Measurements from ENCODE around the gene WIPI1. TPM values are rescaled to one million over a fixed set of nuclear protein-coding genes. Genes with fewer than 3 reads are reported as not detected.

The WIPI1 gene
- total and polyA plus RNA-seq, 2 of the 13 experiments (the other 11 are each of a cell fraction or from before 2014, with no cell fraction given) = 29.4 to 141 TPM

DNA sequence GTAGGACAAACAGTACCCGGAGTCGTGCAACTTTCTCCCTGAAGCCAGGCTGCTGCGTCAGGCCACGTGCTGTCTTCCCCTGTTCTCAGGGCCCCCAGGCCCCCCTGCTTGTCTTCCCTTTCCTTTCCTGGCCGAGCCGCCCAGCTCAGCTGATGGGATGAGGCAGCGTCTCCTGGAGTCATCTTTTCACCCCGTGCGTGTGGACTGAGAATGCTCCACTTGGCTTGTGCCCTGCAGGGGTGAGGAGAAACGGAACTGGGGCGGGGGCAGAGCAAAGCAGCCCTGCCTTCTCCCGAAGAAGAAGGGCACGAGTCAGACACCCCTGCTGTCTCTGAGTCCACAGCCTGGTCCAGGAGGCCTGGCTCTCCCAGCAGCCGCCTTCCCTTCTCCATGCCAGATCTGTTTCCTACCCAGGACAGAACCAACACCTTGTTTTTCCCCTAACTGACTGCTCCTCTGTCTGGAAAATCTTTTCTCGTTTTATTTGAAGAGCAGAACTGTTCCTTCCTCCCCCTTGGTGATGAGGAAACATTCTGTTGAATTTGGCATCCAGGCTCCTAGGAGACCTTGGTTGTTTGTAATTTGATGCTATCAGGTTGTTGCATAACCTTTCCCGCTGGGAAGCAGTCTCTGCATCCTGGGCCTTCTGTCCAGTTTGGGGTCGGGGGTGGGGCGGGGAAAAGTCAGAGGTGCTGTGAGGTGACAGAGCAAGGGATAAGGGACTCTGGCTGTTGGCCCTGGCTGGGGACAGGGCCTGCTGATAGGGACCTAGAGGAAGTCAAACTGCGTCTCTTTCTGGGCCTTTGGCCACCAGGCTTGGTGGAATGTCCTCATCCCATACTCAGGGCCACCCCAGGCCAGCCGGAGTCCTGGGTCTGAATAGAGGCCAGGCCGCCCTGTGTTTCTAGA lies 78.8 kb downstream of the WIPI1 start (continued):
- TF ChIP-seq ZNF10 (CRISPR knock-in tag; IDR thresholded peaks at IDR 0.05; ENCODE audit: borderline replicate concordance, low read depth) (no peak), POLR2G (IDR thresholded peaks at IDR 0.05; ENCODE audit: low read depth, low read length) (peak; percentile 89), RBM22 (optimal IDR thresholded peaks at IDR 0.05; ENCODE audit: low read length) (no peak), ZNF781 (CRISPR knock-in tag; IDR thresholded peaks at IDR 0.05; ENCODE audit: borderline replicate concordance, not compliant biosample characterization) (peak; percentile 32), RFX5 (IDR thresholded peaks at IDR 0.05; ENCODE audit: low read depth, low read length) (no peak), ZNF550 (CRISPR knock-in tag; IDR thresholded peaks at IDR 0.05; ENCODE audit: borderline replicate concordance) (0 out of 2 replicates have a peak, but pooled peaks have one; percentile 35), ZNF674 (CRISPR knock-in tag; IDR thresholded peaks at IDR 0.05; ENCODE audit: low read depth) (no peak), GABPB1 (CRISPR knock-in tag; IDR thresholded peaks at IDR 0.05) (peak; percentile 64), NCOA5 (CRISPR knock-in tag; IDR thresholded peaks at IDR 0.05) (peak; percentile 58; the same call in 1 of the 2 replicates), ZNF614 (CRISPR knock-in tag; IDR thresholded peaks at IDR 0.05; ENCODE audit: borderline replicate concordance) (peak; percentile 72; the same call in 1 of the 2 replicates)
- TF ChIP-seq, protein P1, sequence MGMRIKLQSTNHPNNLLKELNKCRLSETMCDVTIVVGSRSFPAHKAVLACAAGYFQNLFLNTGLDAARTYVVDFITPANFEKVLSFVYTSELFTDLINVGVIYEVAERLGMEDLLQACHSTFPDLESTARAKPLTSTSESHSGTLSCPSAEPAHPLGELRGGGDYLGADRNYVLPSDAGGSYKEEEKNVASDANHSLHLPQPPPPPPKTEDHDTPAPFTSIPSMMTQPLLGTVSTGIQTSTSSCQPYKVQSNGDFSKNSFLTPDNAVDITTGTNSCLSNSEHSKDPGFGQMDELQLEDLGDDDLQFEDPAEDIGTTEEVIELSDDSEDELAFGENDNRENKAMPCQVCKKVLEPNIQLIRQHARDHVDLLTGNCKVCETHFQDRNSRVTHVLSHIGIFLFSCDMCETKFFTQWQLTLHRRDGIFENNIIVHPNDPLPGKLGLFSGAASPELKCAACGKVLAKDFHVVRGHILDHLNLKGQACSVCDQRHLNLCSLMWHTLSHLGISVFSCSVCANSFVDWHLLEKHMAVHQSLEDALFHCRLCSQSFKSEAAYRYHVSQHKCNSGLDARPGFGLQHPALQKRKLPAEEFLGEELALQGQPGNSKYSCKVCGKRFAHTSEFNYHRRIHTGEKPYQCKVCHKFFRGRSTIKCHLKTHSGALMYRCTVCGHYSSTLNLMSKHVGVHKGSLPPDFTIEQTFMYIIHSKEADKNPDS (CRISPR knock-in tag; IDR thresholded peaks at IDR 0.05) = no peak
- TF ChIP-seq, protein P2, sequence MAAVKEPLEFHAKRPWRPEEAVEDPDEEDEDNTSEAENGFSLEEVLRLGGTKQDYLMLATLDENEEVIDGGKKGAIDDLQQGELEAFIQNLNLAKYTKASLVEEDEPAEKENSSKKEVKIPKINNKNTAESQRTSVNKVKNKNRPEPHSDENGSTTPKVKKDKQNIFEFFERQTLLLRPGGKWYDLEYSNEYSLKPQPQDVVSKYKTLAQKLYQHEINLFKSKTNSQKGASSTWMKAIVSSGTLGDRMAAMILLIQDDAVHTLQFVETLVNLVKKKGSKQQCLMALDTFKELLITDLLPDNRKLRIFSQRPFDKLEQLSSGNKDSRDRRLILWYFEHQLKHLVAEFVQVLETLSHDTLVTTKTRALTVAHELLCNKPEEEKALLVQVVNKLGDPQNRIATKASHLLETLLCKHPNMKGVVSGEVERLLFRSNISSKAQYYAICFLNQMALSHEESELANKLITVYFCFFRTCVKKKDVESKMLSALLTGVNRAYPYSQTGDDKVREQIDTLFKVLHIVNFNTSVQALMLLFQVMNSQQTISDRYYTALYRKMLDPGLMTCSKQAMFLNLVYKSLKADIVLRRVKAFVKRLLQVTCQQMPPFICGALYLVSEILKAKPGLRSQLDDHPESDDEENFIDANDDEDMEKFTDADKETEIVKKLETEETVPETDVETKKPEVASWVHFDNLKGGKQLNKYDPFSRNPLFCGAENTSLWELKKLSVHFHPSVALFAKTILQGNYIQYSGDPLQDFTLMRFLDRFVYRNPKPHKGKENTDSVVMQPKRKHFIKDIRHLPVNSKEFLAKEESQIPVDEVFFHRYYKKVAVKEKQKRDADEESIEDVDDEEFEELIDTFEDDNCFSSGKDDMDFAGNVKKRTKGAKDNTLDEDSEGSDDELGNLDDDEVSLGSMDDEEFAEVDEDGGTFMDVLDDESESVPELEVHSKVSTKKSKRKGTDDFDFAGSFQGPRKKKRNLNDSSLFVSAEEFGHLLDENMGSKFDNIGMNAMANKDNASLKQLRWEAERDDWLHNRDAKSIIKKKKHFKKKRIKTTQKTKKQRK (IDR thresholded peaks at IDR 0.05; ENCODE audit: low read length) = no peak
- TF ChIP-seq, protein P3, sequence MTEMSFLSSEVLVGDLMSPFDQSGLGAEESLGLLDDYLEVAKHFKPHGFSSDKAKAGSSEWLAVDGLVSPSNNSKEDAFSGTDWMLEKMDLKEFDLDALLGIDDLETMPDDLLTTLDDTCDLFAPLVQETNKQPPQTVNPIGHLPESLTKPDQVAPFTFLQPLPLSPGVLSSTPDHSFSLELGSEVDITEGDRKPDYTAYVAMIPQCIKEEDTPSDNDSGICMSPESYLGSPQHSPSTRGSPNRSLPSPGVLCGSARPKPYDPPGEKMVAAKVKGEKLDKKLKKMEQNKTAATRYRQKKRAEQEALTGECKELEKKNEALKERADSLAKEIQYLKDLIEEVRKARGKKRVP (CRISPR knock-in tag; IDR thresholded peaks at IDR 0.05) = peak in 1 of 2 experiments; percentile 65; a peak in 1 of 4 replicates
- TF ChIP-seq, protein P4, sequence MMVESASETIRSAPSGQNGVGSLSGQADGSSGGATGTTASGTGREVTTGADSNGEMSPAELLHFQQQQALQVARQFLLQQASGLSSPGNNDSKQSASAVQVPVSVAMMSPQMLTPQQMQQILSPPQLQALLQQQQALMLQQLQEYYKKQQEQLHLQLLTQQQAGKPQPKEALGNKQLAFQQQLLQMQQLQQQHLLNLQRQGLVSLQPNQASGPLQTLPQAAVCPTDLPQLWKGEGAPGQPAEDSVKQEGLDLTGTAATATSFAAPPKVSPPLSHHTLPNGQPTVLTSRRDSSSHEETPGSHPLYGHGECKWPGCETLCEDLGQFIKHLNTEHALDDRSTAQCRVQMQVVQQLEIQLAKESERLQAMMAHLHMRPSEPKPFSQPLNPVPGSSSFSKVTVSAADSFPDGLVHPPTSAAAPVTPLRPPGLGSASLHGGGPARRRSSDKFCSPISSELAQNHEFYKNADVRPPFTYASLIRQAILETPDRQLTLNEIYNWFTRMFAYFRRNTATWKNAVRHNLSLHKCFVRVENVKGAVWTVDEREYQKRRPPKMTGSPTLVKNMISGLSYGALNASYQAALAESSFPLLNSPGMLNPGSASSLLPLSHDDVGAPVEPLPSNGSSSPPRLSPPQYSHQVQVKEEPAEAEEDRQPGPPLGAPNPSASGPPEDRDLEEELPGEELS (CRISPR knock-in tag; IDR thresholded peaks at IDR 0.05) = peak; percentile 92
- TF ChIP-seq, protein P5, sequence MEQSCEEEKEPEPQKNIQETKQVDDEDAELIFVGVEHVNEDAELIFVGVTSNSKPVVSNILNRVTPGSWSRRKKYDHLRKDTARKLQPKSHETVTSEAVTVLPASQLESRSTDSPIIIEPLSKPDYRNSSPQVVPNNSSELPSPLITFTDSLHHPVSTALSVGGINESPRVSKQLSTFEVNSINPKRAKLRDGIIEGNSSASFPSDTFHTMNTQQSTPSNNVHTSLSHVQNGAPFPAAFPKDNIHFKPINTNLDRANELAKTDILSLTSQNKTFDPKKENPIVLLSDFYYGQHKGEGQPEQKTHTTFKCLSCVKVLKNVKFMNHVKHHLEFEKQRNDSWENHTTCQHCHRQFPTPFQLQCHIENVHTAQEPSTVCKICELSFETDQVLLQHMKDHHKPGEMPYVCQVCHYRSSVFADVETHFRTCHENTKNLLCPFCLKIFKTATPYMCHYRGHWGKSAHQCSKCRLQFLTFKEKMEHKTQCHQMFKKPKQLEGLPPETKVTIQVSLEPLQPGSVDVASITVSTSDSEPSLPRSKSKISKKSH (CRISPR knock-in tag; IDR thresholded peaks at IDR 0.05; ENCODE audit: borderline replicate concordance) = peak; percentile 81; the same call in 1 of the 2 replicates

Data from HepG2 (cell line).